ENCODE data around the gene ZCCHC17.

The ZCCHC17 gene

GRCh38 chr1:31412205-31412604 is 115.4 kb downstream of the ZCCHC17 start:
- H3K4me3 ChIP-seq (ENCODE audit: low read depth, low read length) = peak overlapping the region; percentile 81; the same call in 1 of the 2 replicates
- no peak for TF ChIP-seq CTCF (IDR thresholded peaks at IDR 0.05; ENCODE audit: low read depth, low read length)

- no peak for TF ChIP-seq CTCF (IDR thresholded peaks at IDR 0.05; ENCODE audit: low read depth, low read length)
- peak within 1 kb of the TSS; percentile 81 for H3K4me3 ChIP-seq (ENCODE audit: low read depth, low read length)
Observed at GRCh38 chr1:31412732-31413404, 116.0 kb downstream of the ZCCHC17 start, which contains the start of gene SERINC2. Gene SERINC2, plus strand, starts transcription at chr1:31413213. Its CDS starts 53 bp downstream, at chr1:31413266.

GRCh38 chr1:31413405-31414001 is 116.7 kb downstream of the ZCCHC17 start:
- peak overlapping the region; percentile 81 for H3K4me3 ChIP-seq (ENCODE audit: low read depth, low read length)
- no peak for TF ChIP-seq CTCF (IDR thresholded peaks at IDR 0.05; ENCODE audit: low read depth, low read length)
